ENCODE results near the gene VPS13C.
A peak's percentile ranks its signal among the peaks of the same experiment; 100 is the strongest.

The VPS13C gene

DNA sequence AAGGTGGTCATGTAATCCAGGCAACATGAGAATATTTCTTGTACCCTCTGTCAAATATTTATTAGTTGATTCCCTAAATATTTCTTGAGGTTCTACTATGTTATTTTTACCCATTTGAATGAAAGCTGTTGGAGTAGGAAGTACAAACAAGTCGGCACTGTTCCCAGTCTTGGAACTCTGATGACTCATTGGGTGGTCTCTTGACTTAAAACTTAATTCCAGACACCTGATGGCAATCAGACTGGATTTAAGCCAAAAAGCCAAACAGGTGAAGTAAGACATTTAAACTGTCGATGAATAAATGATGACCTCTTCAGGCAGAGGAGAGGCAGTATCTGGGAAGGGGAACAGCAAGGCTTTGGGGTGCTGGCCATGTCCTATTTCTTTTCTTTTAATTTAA is 29.4 kb upstream of the VPS13C start:
- Mint-ChIP-seq H3K27me3 (peaks cover 2% of the 10 kb centered on the region), H3K36me3 (no peaks in the 10 kb centered on the region), H3K4me1 (ENCODE audit: low read depth) (no peaks in the 10 kb centered on the region), H3K9me3 (ENCODE audit: low read depth) (no peaks in the 10 kb centered on the region), H3K4me3 (no peak overlapping the region), H3K27ac (no peak overlapping the region)

DNA sequence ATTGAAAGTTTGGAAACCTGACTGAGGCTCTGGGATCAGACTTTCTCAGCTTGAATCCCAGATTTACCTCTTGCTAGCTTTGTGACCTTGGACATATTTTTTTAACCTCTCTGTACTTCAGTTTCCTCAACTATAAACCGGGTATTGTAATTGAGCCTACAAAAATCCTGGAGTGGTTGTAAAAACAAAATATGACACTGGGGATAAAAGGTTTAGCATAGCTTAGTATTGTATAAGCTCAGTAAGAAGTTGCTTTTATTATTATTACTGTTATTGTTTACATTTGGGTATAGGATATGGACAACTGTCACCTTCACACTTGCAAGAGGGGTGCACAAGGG is 28.1 kb upstream of the VPS13C start:
- Mint-ChIP-seq H3K36me3 (no peaks in the 10 kb centered on the region), H3K4me1 (ENCODE audit: low read depth) (no peaks in the 10 kb centered on the region)

DNA sequence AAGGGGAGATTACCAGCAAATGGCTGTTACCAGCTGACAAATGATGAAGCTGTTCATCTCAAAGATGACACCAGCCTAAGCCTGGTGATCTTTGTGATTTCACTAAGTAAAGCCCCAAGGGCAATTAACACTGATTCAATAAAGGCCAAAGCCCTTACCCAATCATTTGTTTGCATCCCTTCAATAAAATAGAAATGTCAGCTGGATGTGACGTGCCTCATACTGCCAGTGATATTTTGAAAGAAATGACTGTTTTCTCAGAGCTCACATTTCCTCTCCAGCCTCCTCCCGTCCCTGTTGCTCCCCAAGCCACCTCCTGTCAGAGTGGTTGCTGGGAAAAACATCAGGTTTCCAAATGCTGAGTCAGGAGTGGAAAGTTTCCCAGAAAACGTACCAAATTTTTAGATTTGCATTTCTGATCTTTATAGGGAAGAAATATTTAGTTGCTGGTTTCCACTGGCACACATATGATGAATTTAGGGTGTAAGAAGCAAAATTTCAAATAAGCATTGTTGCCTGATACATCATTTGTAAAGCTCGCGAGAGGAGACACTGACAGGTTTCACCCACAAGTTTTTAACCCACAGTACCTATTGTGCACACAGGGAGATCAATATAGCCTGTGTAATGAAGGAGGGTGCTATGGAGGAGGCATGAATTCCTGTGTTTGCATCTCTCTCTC is 27.6 kb upstream of the VPS13C start:
- Mint-ChIP-seq H3K27ac (no peak overlapping the region), H3K4me3 (no peak overlapping the region), H3K36me3 (no peaks in the 10 kb centered on the region), H3K4me1 (ENCODE audit: low read depth) (no peaks in the 10 kb centered on the region), H3K9me3 (ENCODE audit: low read depth) (peaks cover 5% of the 10 kb centered on the region), H3K27me3 (peaks cover 2% of the 10 kb centered on the region)

More for the DNA sequence above, 28.1 kb upstream of the VPS13C start:
- Mint-ChIP-seq H3K27ac (no peak overlapping the region), H3K9me3 (ENCODE audit: low read depth) (peaks cover 5% of the 10 kb centered on the region), H3K27me3 (peaks cover 2% of the 10 kb centered on the region), H3K4me3 (no peak overlapping the region)

DNA sequence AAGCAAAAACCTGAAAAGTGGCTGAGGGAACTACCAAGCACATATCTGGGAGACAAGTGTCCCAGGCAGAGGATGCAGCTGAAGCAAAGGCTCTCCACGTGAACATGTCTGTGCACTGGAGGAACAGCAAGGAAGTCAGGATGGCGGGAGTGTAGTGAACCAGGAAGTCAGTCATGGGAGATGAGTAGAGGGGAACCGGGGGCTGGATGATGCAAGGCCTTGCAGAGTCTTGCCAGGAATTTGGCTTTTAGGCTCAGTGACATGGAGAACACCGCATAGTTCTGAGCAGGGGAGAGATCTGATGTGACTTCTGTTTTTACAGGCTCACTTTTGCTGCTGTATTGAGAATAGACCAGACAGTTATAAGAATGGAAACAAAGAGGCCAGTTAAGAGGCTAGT is 25.5 kb upstream of the VPS13C start:
- H3K4me1 Mint-ChIP-seq (ENCODE audit: low read depth), result no peaks in the 10 kb centered on the region
- H3K27ac Mint-ChIP-seq, result no peak overlapping the region
- peaks cover 2% of the 10 kb centered on the region for H3K27me3 Mint-ChIP-seq
- H3K9me3 Mint-ChIP-seq (ENCODE audit: low read depth), result peaks cover 5% of the 10 kb centered on the region
- H3K36me3 Mint-ChIP-seq, result no peaks in the 10 kb centered on the region
- no peak overlapping the region for H3K4me3 Mint-ChIP-seq

DNA sequence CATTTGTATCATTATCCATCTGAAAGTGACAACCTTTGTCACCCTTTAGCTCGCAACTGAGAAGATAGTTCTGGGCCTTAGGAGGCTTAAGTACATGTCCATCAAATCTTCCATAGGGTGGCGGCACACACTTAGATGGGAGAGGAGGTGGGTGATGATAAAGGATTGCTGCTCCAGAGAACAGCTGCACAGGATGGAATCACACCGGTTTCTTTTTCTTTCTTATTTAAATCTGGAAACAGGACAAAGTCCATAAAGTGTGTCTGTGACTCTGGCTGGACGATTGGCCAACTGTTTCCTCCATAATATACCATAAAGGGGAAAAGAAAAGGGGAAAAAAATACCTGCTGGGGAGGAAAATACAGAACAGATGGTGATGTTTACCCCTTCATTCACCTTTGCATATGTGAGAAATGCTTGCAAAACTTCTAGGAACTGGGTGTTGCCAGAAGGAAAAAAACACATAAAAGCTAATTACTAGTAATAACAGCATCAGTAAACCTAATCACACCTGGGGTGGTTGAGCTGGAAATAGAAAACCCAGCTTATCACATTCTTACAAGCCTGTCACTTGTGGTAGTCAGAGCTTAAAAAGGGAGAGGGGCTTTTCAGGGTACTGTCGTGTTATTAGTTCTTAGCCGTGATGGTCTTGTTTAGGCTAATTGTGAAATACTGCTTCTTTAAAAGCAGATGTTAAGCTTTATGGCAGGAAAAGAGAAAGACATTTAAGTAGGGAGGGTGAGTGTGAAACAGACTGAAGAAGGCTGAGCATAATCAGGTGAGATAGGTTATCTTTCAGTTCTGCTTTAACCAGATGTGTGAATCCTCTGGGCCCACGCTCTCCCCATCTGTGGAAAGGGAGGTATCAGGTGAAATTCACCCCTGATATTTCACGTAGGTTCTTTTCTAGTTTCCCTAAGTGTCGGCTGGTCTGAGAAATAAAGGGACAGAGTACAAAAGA is 23.2 kb upstream of the VPS13C start:
- H3K36me3 Mint-ChIP-seq, result no peaks in the 10 kb centered on the region
- no peak overlapping the region for H3K27ac Mint-ChIP-seq
- peaks cover 5% of the 10 kb centered on the region for H3K9me3 Mint-ChIP-seq (ENCODE audit: low read depth)
- H3K4me1 Mint-ChIP-seq (ENCODE audit: low read depth), result no peaks in the 10 kb centered on the region
- no peak overlapping the region for H3K4me3 Mint-ChIP-seq
- H3K27me3 Mint-ChIP-seq, result no peaks in the 10 kb centered on the region

DNA sequence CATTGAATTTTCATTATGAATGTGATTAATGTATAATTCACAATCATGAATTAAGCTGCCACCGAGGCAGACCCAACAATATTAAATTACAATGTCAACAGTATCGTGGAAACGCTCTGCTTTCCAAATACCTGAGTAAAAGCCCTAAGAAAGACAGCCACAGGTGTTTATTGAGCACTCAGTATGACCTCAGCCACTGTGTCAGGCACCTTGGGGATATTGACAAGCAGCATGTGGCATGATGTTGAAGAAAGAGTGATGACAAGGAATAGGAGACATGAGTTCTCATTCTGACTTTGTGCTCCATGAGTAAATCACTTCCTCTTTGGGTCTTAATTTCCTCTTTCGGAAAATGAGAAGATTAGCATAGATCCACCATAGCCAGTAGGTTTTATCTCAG is 19.3 kb upstream of the VPS13C start:
- Mint-ChIP-seq H3K4me3 (no peak overlapping the region), H3K4me1 (ENCODE audit: low read depth) (no peaks in the 10 kb centered on the region), H3K27ac (no peak overlapping the region), H3K36me3 (no peaks in the 10 kb centered on the region), H3K9me3 (ENCODE audit: low read depth) (peaks cover 5% of the 10 kb centered on the region), H3K27me3 (no peaks in the 10 kb centered on the region)

DNA sequence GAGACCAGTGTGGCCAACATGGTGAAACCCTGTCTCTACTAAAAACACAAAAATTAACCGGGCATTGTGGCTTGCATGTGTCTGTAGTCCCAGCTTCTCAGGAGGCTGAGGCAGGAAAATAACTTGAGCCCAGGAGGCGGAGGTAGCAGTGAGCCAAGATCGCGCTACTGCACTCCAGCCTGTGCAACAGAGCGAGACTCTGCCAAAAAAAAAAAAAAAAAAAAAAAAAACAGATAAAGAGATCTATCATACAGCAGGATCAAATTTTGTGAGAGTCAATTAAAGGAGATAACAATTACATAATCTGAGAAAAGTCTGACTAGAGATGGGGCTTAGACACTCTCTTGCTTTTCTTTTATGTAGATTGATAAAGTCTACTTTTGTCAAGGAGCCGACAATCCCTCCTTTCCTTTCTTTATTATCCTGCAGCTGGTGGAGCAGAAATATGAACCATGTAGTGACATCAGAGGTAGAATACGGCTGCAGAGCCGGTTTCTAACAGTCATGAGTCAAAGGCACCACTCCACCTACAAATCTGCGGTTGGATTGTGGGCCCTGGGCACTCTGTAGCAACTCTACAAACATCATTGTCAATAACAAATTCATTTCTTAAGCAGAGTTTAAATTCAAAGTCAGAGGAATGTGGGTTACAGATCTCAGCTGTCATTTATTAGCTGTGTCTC is 15.5 kb upstream of the VPS13C start:
- no peaks in the 10 kb centered on the region for H3K36me3 Mint-ChIP-seq
- H3K4me1 Mint-ChIP-seq (ENCODE audit: low read depth), result no peaks in the 10 kb centered on the region
- H3K27me3 Mint-ChIP-seq, result peaks cover 5% of the 10 kb centered on the region
- no peak overlapping the region for H3K27ac Mint-ChIP-seq
- no peaks in the 10 kb centered on the region for H3K9me3 Mint-ChIP-seq (ENCODE audit: low read depth)
- no peak overlapping the region for H3K4me3 Mint-ChIP-seq

DNA sequence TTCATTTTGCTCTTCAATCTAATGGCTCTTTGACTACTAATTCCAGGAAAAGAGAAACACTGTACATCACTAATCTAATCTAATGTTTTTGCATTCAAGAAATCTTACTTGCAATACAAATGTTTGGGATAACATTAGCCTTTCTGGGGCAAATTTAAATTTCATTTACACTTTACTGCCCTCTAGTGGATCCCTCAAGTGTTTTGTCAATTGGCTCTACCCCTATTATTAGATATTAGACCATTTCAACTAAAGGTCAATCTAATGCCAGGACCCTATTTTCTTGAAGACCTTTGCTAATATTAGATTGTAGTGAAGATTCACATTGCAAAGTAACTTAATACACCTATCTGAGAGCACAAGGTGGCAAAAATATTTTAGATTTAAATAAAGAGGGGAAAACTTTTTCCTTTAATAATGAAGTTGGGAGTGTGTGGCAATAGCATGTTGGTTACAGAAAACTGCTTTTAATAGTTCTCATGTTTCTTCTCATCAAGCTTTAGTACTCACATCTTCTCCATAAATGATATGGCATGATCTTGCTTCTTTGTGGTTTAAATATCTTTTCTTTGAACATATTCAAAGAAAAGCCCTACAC is 11.6 kb upstream of the VPS13C start:
- Mint-ChIP-seq H3K36me3 (no peaks in the 10 kb centered on the region), H3K27me3 (peaks cover 15% of the 10 kb centered on the region), H3K4me1 (ENCODE audit: low read depth) (peaks cover 12% of the 10 kb centered on the region), H3K9me3 (ENCODE audit: low read depth) (no peaks in the 10 kb centered on the region), H3K4me3 (no peak overlapping the region), H3K27ac (no peak overlapping the region)

DNA sequence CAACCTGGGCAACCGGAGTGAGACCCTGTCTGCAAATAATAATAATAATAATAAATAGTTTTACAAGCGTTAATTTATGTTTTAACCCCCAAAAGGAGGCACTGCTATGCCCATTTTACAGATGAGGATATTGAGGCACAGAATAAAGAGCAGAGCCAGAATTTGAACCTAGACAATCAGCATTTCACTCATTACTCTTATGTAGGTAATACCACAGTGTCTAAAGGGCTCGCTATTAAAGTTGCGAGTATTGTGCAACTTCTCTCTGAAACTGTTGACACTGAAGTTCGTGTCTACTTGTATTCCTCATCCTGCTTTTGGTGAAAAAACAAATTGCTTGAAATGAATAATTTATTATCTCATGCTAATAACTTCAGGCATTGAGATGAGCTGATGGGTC is 9.3 kb upstream of the VPS13C start:
- Mint-ChIP-seq H3K4me1 (ENCODE audit: low read depth) (peaks cover 19% of the 10 kb centered on the region), H3K27ac (no peak overlapping the region), H3K27me3 (peaks cover 22% of the 10 kb centered on the region), H3K4me3 (no peak overlapping the region), H3K9me3 (ENCODE audit: low read depth) (no peaks in the 10 kb centered on the region), H3K36me3 (no peaks in the 10 kb centered on the region)

DNA sequence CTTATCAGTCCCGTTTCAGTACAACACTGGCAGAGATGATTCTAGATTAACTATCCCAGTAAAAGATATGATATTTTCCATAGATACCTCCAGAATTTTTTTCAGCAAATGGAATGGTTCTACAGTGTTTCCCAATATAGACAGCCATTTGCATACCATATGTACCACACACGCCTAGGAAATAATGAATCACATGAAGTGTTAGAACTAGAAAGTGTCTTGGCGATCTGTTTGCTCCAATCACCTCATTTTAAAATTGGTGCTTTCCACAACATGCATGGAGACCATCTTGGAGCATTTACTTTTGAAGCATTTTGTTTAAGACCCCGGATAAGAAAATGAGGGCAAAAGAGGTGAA is 8.5 kb upstream of the VPS13C start:
- H3K27me3 Mint-ChIP-seq, result peaks cover 22% of the 10 kb centered on the region
- no peaks in the 10 kb centered on the region for H3K36me3 Mint-ChIP-seq
- H3K4me1 Mint-ChIP-seq (ENCODE audit: low read depth), result peaks cover 19% of the 10 kb centered on the region
- H3K27ac Mint-ChIP-seq, result peak overlapping the region; percentile 80
- H3K9me3 Mint-ChIP-seq (ENCODE audit: low read depth), result no peaks in the 10 kb centered on the region
- peak overlapping the region; percentile 87 for H3K4me3 Mint-ChIP-seq

DNA sequence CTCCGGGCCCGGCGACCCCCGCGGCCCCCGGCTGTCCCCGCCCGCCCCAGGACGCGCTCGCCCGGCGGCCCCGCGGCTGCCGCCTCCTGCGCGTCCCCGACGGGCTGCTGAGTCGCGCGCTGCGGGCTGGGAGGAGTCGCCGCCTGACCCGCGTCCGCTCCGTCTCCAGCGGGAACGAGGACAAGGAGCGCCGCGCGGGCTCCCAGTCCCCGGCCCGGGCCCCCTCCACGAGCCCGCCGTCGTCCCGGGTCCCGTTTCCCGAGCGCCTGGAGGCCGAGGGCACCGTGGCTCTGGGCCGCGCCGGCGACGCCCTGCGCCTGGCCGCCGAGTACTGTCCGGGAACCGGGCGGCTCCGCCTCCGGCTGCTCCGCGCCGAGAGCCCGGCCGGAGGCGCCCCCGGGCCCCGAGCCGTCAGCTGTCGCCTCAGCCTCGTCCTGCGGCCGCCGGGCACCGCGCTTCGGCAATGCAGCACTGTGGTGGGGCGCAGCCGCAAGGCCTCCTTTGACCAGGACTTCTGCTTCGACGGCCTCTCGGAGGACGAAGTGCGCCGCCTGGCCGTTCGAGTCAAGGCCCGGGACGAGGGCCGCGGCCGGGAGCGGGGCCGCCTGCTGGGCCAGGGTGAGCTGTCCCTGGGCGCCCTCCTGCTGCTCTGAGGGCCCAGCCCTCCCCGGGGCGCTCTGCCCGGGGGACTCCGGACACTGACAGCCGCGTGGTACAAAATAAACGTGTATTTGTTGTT is 8.0 kb upstream of the VPS13C start:
- no peaks in the 10 kb centered on the region for H3K36me3 Mint-ChIP-seq
- peak overlapping the region; percentile 80 for H3K27ac Mint-ChIP-seq
- no peaks in the 10 kb centered on the region for H3K9me3 Mint-ChIP-seq (ENCODE audit: low read depth)
- H3K27me3 Mint-ChIP-seq, result peaks cover 22% of the 10 kb centered on the region
- H3K4me1 Mint-ChIP-seq (ENCODE audit: low read depth), result peaks cover 19% of the 10 kb centered on the region
- H3K4me3 Mint-ChIP-seq, result peak overlapping the region; percentile 87

DNA sequence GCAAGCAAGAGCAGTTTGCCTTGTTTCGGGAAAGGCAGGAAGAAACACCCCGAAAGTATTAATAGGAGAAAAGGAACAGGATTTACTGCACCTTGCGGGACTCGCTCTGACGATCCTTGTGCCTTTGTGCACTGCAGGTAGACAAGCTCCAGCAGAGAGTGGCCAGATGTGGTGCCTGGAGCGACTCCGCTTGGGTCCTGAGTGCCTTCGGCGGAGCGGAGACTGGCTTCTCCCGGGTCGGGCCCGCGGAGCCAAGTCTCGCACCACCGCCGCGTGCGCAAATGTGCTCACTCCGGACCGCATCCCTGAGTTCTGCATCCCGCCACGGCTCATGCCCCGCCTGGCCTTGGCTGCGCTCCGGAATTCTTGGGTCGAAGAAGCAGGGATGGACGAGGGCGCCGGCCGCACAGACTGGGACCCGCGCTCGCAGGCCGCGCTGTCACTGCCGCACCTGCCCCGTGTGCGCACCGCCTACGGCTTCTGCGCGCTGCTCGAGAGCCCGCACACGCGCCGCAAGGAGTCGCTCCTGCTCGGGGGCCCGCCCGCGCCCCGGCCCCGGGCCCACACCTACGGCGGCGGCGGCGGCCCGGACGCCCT is 7.3 kb upstream of the VPS13C start:
- H3K4me1 Mint-ChIP-seq (ENCODE audit: low read depth), result peaks cover 19% of the 10 kb centered on the region
- peaks cover 22% of the 10 kb centered on the region for H3K27me3 Mint-ChIP-seq
- H3K4me3 Mint-ChIP-seq, result peak overlapping the region; percentile 91
- no peaks in the 10 kb centered on the region for H3K36me3 Mint-ChIP-seq
- H3K9me3 Mint-ChIP-seq (ENCODE audit: low read depth), result no peaks in the 10 kb centered on the region
- peak overlapping the region; percentile 65 for H3K27ac Mint-ChIP-seq

DNA sequence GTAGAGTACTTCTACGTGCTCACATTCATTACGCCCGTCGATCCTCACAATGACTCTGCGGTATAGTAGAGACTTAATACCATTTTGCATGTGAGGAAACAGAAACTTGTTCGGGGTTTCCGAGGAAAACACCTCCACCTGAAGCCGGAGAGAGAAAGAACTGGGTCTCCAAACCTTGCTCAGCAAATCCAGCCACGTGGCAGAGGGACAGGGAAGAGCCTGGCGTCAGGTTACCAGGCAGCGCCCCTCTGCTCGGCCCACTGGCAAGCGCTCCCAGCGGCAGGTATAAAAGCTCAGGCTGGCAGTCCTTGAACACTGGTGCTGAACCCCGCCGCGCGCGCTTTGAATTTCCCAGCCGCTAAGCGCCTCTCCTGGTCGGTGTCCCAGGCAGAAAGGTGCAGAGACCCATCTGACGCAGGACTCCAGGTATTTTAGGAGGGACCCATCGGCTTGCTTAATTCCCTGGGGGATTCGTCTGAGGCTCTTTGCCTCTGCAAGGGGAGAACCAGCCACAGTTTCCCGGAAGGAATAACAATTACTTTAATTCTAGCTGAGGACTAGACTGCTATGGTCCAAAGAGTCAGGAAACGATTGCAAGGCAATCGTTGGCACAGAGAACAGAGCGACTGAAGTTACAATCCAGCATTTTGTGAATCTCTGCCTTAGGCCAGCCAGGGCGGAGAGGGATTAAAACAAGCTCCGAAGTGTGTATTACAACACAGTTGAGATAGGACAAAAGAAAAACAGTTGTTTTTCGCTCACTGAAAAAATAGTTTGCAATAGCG is 6.6 kb upstream of the VPS13C start, which contains the start of gene C2CD4A:
C2CD4A (plus strand) TSS at position 315 of the 785 bp plus-strand sequence. CDS start 637 bp downstream, outside the sequence.
- Mint-ChIP-seq H3K36me3 (no peaks in the 10 kb centered on the region), H3K9me3 (ENCODE audit: low read depth) (no peaks in the 10 kb centered on the region), H3K27ac (peak within 1 kb of the TSS; percentile 65), H3K27me3 (peaks cover 20% of the 10 kb centered on the region), H3K4me3 (peak within 1 kb of the TSS; percentile 91), H3K4me1 (ENCODE audit: low read depth) (peaks cover 22% of the 10 kb centered on the region)

Measured in activated naive CD8-positive, alpha-beta T cell (primary cell).